ENCODE results near the gene PRKN. TPM values are rescaled to one million over a fixed set of nuclear protein-coding genes. Genes with fewer than 3 reads are reported as not detected.

Gene PRKN
- total RNA-seq, 1 donor from 2014 or later: 5.7 TPM

GRCh38 chr6:161940519-161940918, 787.0 kb downstream of the PRKN start:
- Mint-ChIP-seq H3K4me1 (ENCODE audit: low read depth) (peaks cover under 1% of the 10 kb centered on the region), H3K4me3 (ENCODE audit: unreplicated experiment) (no peak overlapping the region), H3K36me3 (ENCODE audit: low read depth) (no peaks in the 10 kb centered on the region)

GRCh38 chr6:161926324-161926723, 801.2 kb downstream of the PRKN start:
- Mint-ChIP-seq H3K36me3 (ENCODE audit: low read depth) (no peaks in the 10 kb centered on the region), H3K27me3 (ENCODE audit: low read depth) (no peaks in the 10 kb centered on the region), H3K4me3 (ENCODE audit: unreplicated experiment) (no peak overlapping the region), H3K9me3 (ENCODE audit: low read depth) (no peaks in the 10 kb centered on the region), H3K27ac (ENCODE audit: unreplicated experiment) (no peak overlapping the region), H3K4me1 (ENCODE audit: low read depth) (peaks cover 24% of the 10 kb centered on the region)
- no peak for DNase-seq (ENCODE audit: low spot score)
- TF ChIP-seq CTCF (IDR thresholded peaks at IDR 0.05): no peak

More at GRCh38 chr6:161940519-161940918, 787.0 kb downstream of the PRKN start:
- Mint-ChIP-seq H3K9me3 (ENCODE audit: low read depth) (no peaks in the 10 kb centered on the region), H3K27ac (ENCODE audit: unreplicated experiment) (no peak overlapping the region), H3K27me3 (ENCODE audit: low read depth) (no peaks in the 10 kb centered on the region)
- DNase-seq (ENCODE audit: low spot score): no peak
- no peak for TF ChIP-seq CTCF (IDR thresholded peaks at IDR 0.05)

- Mint-ChIP-seq H3K9me3 (ENCODE audit: low read depth) (no peaks in the 10 kb centered on the region), H3K27ac (ENCODE audit: unreplicated experiment) (no peak overlapping the region), H3K36me3 (ENCODE audit: low read depth) (no peaks in the 10 kb centered on the region), H3K4me3 (ENCODE audit: unreplicated experiment) (no peak overlapping the region), H3K27me3 (ENCODE audit: low read depth) (no peaks in the 10 kb centered on the region), H3K4me1 (ENCODE audit: low read depth) (peaks cover 24% of the 10 kb centered on the region)
- DNase-seq (ENCODE audit: low spot score): no peak
- TF ChIP-seq CTCF (IDR thresholded peaks at IDR 0.05): no peak
Observed at GRCh38 chr6:161924516-161925116, 803.0 kb downstream of the PRKN start.

- Mint-ChIP-seq H3K9me3 (ENCODE audit: low read depth) (no peaks in the 10 kb centered on the region), H3K27ac (ENCODE audit: unreplicated experiment) (peak overlapping the region; percentile 88), H3K36me3 (ENCODE audit: low read depth) (no peaks in the 10 kb centered on the region), H3K27me3 (ENCODE audit: low read depth) (no peaks in the 10 kb centered on the region), H3K4me1 (ENCODE audit: low read depth) (peaks cover 31% of the 10 kb centered on the region), H3K4me3 (ENCODE audit: unreplicated experiment) (no peak overlapping the region)
- no peak for DNase-seq (ENCODE audit: low spot score)
- peak; percentile 69 for TF ChIP-seq CTCF (IDR thresholded peaks at IDR 0.05)
Observed at GRCh38 chr6:161922631-161923119, 804.9 kb downstream of the PRKN start.

GRCh38 chr6:161921602-161922395, 805.8 kb downstream of the PRKN start:
- no peaks in the 10 kb centered on the region for H3K9me3 Mint-ChIP-seq (ENCODE audit: low read depth)
- H3K4me3 Mint-ChIP-seq (ENCODE audit: unreplicated experiment): no peak overlapping the region
- peaks cover 34% of the 10 kb centered on the region for H3K4me1 Mint-ChIP-seq (ENCODE audit: low read depth)
- no peak for TF ChIP-seq CTCF (IDR thresholded peaks at IDR 0.05)
- H3K36me3 Mint-ChIP-seq (ENCODE audit: low read depth): no peaks in the 10 kb centered on the region
- no peak for DNase-seq (ENCODE audit: low spot score)
- H3K27me3 Mint-ChIP-seq (ENCODE audit: low read depth): no peaks in the 10 kb centered on the region
- H3K27ac Mint-ChIP-seq (ENCODE audit: unreplicated experiment): peak overlapping the region; percentile 88
